ENCODE data around the gene SLC6A19. TPM values are rescaled to one million over a fixed set of nuclear protein-coding genes. Genes with fewer than 3 reads are reported as not detected.

The SLC6A19 gene
- total RNA-seq, 1 donor from 2014 or later = not detected

- no peaks in the 10 kb centered on the region for H3K4me1 ChIP-seq
- no peak for TF ChIP-seq CTCF (IDR thresholded peaks at IDR 0.05)
- H3K4me3 ChIP-seq = no peak overlapping the region
- H3K9me3 ChIP-seq = no peaks in the 10 kb centered on the region
- no peak for DNase-seq (ENCODE audit: low spot score in 2 of 2)
- intact Hi-C loops (cut with DNase I) = no loop called here
- H3K36me3 ChIP-seq = no peaks in the 10 kb centered on the region
- H3K27me3 ChIP-seq = no peaks in the 10 kb centered on the region
- no peak overlapping the region for H3K27ac ChIP-seq
These were observed 38.0 kb upstream of the SLC6A19 start for GRCh38 chr5:1163366-1163765.

GRCh38 chr5:1163879-1164278 is 37.5 kb upstream of the SLC6A19 start:
- no peak for DNase-seq (ENCODE audit: low spot score in 2 of 2)
- intact Hi-C loops (cut with DNase I) = no loop called here
- Histone ChIP-seq H3K27me3 (no peaks in the 10 kb centered on the region), H3K9me3 (no peaks in the 10 kb centered on the region), H3K27ac (no peak overlapping the region), H3K36me3 (no peaks in the 10 kb centered on the region), H3K4me3 (no peak overlapping the region), H3K4me1 (no peaks in the 10 kb centered on the region)
- no peak for TF ChIP-seq CTCF (IDR thresholded peaks at IDR 0.05)

- intact Hi-C loops (cut with DNase I) = no loop called here
- Histone ChIP-seq H3K27ac (no peak overlapping the region), H3K9me3 (no peaks in the 10 kb centered on the region), H3K4me1 (no peaks in the 10 kb centered on the region), H3K36me3 (no peaks in the 10 kb centered on the region), H3K27me3 (no peaks in the 10 kb centered on the region), H3K4me3 (no peak overlapping the region)
- no peak for DNase-seq (ENCODE audit: low spot score in 2 of 2)
- TF ChIP-seq CTCF (IDR thresholded peaks at IDR 0.05) = no peak
These were observed 36.4 kb upstream of the SLC6A19 start for GRCh38 chr5:1164696-1165630.

GRCh38 chr5:1165864-1166263 is 35.5 kb upstream of the SLC6A19 start:
- TF ChIP-seq CTCF (IDR thresholded peaks at IDR 0.05) = no peak
- no peak for DNase-seq (ENCODE audit: low spot score in 2 of 2)
- no peaks in the 10 kb centered on the region for H3K27me3 ChIP-seq
- H3K4me3 ChIP-seq = no peak overlapping the region
- no peak overlapping the region for H3K27ac ChIP-seq
- H3K9me3 ChIP-seq = no peaks in the 10 kb centered on the region
- no peaks in the 10 kb centered on the region for H3K4me1 ChIP-seq
- no peaks in the 10 kb centered on the region for H3K36me3 ChIP-seq
- intact Hi-C loops (cut with DNase I) = no loop called here

- Histone ChIP-seq H3K27me3 (no peaks in the 10 kb centered on the region), H3K27ac (no peak overlapping the region), H3K36me3 (no peaks in the 10 kb centered on the region), H3K4me1 (no peaks in the 10 kb centered on the region), H3K9me3 (no peaks in the 10 kb centered on the region), H3K4me3 (no peak overlapping the region)
- no peak for TF ChIP-seq CTCF (IDR thresholded peaks at IDR 0.05)
- intact Hi-C loops (cut with DNase I) = no loop called here
- no peak for DNase-seq (ENCODE audit: low spot score in 2 of 2)
These were observed 35.0 kb upstream of the SLC6A19 start for GRCh38 chr5:1166370-1166769.

Data from ascending aorta (tissue), 2 donors.